ENCODE results near the gene NLGN1. TPM values are rescaled to one million over a fixed set of nuclear protein-coding genes. Genes with fewer than 3 reads are reported as not detected.

NLGN1 gene
- total RNA-seq, 2 donors from 2014 or later = 0.36 to 11.7 TPM

DNA sequence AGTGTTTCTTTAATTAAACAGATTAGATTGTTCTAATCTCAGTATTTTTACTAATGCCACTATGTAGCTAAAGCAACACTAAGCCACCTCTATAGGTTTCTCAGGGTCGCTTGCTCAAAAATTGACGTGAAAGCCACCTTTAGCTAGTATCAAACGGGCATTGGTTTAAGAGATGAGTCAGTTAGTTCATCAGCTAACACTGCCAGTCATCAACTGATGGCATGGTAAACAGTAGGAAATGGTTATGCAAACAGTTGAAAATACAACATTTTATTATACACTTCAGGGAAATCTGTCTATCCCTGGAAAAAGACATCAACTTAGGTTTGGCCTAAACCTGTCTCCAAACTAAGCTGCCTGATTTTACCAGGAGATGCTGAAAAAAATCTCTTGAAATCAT, 879.3 kb downstream of the NLGN1 start:
- intact Hi-C loops (cut with DNase I) = no loop called here
- Histone ChIP-seq H3K4me1 (replicated peaks) (no peaks in the 10 kb centered on the region), H3K4me3 (no peak overlapping the region), H3K36me3 (no peaks in the 10 kb centered on the region), H3K27me3 (replicated peaks; ENCODE audit: insufficient read depth) (no peaks in the 10 kb centered on the region), H3K9me3 (no peaks in the 10 kb centered on the region), H3K27ac (no peak overlapping the region)
- no peak for DNase-seq (ENCODE audit: low spot score)
- TF ChIP-seq POLR2AphosphoS5 (IDR thresholded peaks at IDR 0.05) (no peak), POLR2A (IDR thresholded peaks at IDR 0.05) (no peak)
- TF ChIP-seq, protein P1, sequence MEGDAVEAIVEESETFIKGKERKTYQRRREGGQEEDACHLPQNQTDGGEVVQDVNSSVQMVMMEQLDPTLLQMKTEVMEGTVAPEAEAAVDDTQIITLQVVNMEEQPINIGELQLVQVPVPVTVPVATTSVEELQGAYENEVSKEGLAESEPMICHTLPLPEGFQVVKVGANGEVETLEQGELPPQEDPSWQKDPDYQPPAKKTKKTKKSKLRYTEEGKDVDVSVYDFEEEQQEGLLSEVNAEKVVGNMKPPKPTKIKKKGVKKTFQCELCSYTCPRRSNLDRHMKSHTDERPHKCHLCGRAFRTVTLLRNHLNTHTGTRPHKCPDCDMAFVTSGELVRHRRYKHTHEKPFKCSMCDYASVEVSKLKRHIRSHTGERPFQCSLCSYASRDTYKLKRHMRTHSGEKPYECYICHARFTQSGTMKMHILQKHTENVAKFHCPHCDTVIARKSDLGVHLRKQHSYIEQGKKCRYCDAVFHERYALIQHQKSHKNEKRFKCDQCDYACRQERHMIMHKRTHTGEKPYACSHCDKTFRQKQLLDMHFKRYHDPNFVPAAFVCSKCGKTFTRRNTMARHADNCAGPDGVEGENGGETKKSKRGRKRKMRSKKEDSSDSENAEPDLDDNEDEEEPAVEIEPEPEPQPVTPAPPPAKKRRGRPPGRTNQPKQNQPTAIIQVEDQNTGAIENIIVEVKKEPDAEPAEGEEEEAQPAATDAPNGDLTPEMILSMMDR (IDR thresholded peaks at IDR 0.05) = no peak
- WGBS = 88% methylated on average over 3 of the region's 3 CpGs

- H3K4me3 ChIP-seq = no peak overlapping the region
- H3K9me3 ChIP-seq = no peaks in the 10 kb centered on the region
- H3K27ac ChIP-seq = no peak overlapping the region
- no peaks in the 10 kb centered on the region for H3K27me3 ChIP-seq (replicated peaks; ENCODE audit: insufficient read depth)
- intact Hi-C loops (cut with DNase I) = no loop called here
- no peaks in the 10 kb centered on the region for H3K36me3 ChIP-seq
- TF ChIP-seq POLR2AphosphoS5 (IDR thresholded peaks at IDR 0.05) = no peak
- TF ChIP-seq, protein P1 (IDR thresholded peaks at IDR 0.05) = no peak
- no peak for TF ChIP-seq POLR2A (IDR thresholded peaks at IDR 0.05)
- 54% methylated on average over 1 of the region's 1 CpG for WGBS
- no peaks in the 10 kb centered on the region for H3K4me1 ChIP-seq (replicated peaks)
- DNase-seq (ENCODE audit: low spot score) = no peak
These were observed 880.5 kb downstream of the NLGN1 start for GRCh38 chr3:174278094-174278493.

DNA sequence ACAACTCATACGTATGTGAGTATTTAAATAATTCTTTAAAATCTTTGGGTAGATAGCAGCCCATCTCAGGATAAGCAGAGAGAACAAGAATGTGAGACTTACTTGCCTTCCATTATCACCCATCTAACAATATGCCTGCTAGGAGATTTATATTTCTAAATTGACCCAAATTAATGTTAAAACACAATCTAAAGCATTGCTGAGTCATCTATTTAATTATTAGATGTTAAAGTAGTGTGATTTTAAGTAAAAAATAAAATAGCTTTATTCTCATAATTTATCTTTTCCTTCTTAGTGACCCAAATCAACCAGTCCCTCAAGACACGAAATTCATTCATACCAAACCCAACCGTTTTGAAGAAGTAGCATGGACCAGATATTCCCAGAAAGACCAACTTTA, 882.6 kb downstream of the NLGN1 start:
- Histone ChIP-seq H3K27ac (no peak overlapping the region), H3K27me3 (replicated peaks; ENCODE audit: insufficient read depth) (no peaks in the 10 kb centered on the region), H3K4me3 (no peak overlapping the region), H3K9me3 (no peaks in the 10 kb centered on the region), H3K36me3 (no peaks in the 10 kb centered on the region), H3K4me1 (replicated peaks) (no peaks in the 10 kb centered on the region)
- intact Hi-C loops (cut with DNase I) = no loop called here
- TF ChIP-seq POLR2AphosphoS5 (IDR thresholded peaks at IDR 0.05) (no peak), POLR2A (IDR thresholded peaks at IDR 0.05) (no peak)
- TF ChIP-seq, protein P1 (IDR thresholded peaks at IDR 0.05) = no peak
- DNase-seq (ENCODE audit: low spot score) = no peak
- WGBS = 96% methylated on average over 3 of the region's 3 CpGs

DNA sequence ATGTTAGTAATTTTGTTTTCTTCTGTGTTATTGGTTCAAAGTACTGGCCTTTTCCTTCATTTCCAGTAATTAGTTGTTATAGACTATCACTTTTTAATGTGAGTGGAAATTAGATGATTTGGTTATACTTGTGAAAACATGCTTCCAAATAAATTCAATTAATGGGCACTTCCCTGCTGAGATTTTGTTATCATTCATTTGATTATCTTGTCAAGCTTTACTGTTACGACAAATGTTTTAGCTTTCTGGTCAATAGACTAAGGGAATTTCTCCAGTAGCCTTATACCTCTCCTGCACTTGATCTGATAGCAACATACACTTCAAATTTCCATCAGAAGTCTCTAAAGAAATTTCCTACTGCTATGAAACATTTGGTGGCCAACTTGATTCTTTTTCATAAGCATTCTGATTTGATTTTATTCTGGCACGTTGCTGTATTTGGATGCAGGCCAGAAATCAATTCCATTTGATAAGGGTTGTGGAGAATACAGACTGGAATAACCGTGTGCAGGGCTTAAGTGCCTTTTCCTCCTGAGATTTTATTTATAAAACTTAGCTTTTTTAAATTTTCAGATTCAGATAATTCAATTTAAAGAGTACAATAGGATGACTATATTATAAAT, 887.8 kb downstream of the NLGN1 start:
- no peak for DNase-seq (ENCODE audit: low spot score)
- Histone ChIP-seq H3K9me3 (no peaks in the 10 kb centered on the region), H3K36me3 (no peaks in the 10 kb centered on the region), H3K27ac (no peak overlapping the region), H3K27me3 (replicated peaks; ENCODE audit: insufficient read depth) (no peaks in the 10 kb centered on the region), H3K4me1 (replicated peaks) (no peaks in the 10 kb centered on the region), H3K4me3 (no peak overlapping the region)
- TF ChIP-seq, protein P1 (IDR thresholded peaks at IDR 0.05) = no peak
- TF ChIP-seq POLR2A (IDR thresholded peaks at IDR 0.05) = no peak
- no peak for TF ChIP-seq POLR2AphosphoS5 (IDR thresholded peaks at IDR 0.05)
- intact Hi-C loops (cut with DNase I) = no loop called here
- WGBS = 73% methylated on average over 3 of the region's 3 CpGs

DNA sequence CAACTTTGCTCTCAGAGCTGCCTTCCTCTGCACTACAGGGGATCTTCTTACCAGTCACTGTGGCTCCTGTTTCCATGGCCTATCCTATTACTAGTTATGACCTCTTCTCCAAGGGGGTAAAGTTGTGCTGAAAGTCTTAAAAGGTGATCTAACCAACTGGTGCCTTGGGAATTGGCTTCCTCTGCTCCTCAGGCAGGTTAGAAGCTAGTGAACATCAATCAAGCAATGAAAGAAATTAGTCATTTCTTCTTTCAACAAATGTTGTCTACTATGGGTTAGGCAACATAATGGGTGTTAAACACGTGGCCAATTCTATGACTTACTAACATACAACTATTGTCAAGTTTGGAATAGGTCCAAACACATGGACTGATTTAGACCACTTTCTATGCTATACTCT, 890.2 kb downstream of the NLGN1 start:
- H3K4me3 ChIP-seq = no peak overlapping the region
- H3K27ac ChIP-seq = no peak overlapping the region
- H3K27me3 ChIP-seq (replicated peaks; ENCODE audit: insufficient read depth) = no peaks in the 10 kb centered on the region
- no peak for TF ChIP-seq POLR2A (IDR thresholded peaks at IDR 0.05)
- TF ChIP-seq, protein P1 (IDR thresholded peaks at IDR 0.05) = no peak
- no peaks in the 10 kb centered on the region for H3K4me1 ChIP-seq (replicated peaks)
- intact Hi-C loops (cut with DNase I) = no loop called here
- WGBS = 62% methylated on average over 1 of the region's 1 CpG
- H3K9me3 ChIP-seq = no peaks in the 10 kb centered on the region
- no peak for DNase-seq (ENCODE audit: low spot score)
- no peaks in the 10 kb centered on the region for H3K36me3 ChIP-seq
